H1 (cell line): ENCODE measurements around the gene SPPL2B. TPM values are rescaled to one million over a fixed set of nuclear protein-coding genes. Genes with fewer than 3 reads are reported as not detected.
A peak's percentile ranks its signal among the peaks of the same experiment; 100 is the strongest.

Experiments
- CTCF ChIA-PET: fragments of 300-600 bp; sonication (Branson Sonifier 250); formaldehyde crosslinking; loops from one replicate; lab custom pipeline; 2021; ENCODE audit not compliant: partially characterized antibody; lab: Charles Lee
- POLR2A ChIA-PET: fragments of 300-600 bp; sonication (Branson Sonifier 250); formaldehyde crosslinking; loops from one replicate; lab custom pipeline; 2021; ENCODE audit warnings: inconsistent platforms; ENCODE audit not compliant: partially characterized antibody; lab: Charles Lee
- DNase-seq, 2 experiments: peaks; one replicate each; pipeline versions ENCODE4 v3.0.0 to v3.0.0-alpha.2; 2010 to 2022; ENCODE audit warnings: low spot score in 2 of 2, low read depth in 1 of 2, mixed read lengths in 1 of 2
- FAIRE-seq: peaks from 2 replicates; lab custom pipeline; 2011; peaks lifted over from hg19 to GRCh38; lab: Jason Lieb, UNC
- H2AFZ ChIP-seq: 2 replicates; pipeline ENCODE4 v1.8.1; 2012; ENCODE audit warnings: low read length, inconsistent platforms
- H2AK5ac ChIP-seq: 2 replicates; pipeline ENCODE4 v1.6.1; 2013; ENCODE audit warnings: low read depth, low read length
- H2BK120ac ChIP-seq: replicated peaks from 2 replicates; pipeline ENCODE3; 2013; ENCODE audit warnings: low read depth, low read length, inconsistent platforms
- H2BK12ac ChIP-seq: 2 replicates; pipeline ENCODE4 v1.6.1; 2013; ENCODE audit warnings: low read depth, low read length
- H2BK15ac ChIP-seq: 2 replicates; pipeline ENCODE4 v1.6.1; 2013; ENCODE audit warnings: low read length
- H2BK20ac ChIP-seq: 2 replicates; pipeline ENCODE4 v1.6.1; 2013; ENCODE audit warnings: low read length
- H2BK5ac ChIP-seq: 2 replicates; pipeline ENCODE4 v1.6.1; 2013; ENCODE audit warnings: low read depth, low read length
- H3K14ac ChIP-seq: 2 replicates; pipeline ENCODE4 v1.6.1; 2013; ENCODE audit warnings: inconsistent platforms; ENCODE audit not compliant: insufficient read length
- H3K18ac ChIP-seq: 2 replicates; pipeline ENCODE4 v1.6.1; 2013; ENCODE audit warnings: low read length; ENCODE audit errors: extremely low read depth
- H3K23ac ChIP-seq: 2 replicates; pipeline ENCODE4 v1.6.1; 2013; ENCODE audit warnings: inconsistent platforms; ENCODE audit not compliant: insufficient read length
- H3K23me2 ChIP-seq: 2 replicates; pipeline ENCODE4 v1.6.1; 2013; ENCODE audit warnings: low read depth, low read length
- H3K27ac ChIP-seq: 2 replicates; pipeline ENCODE4 v1.6.1; 2011; ENCODE audit warnings: low read depth, low read length, inconsistent platforms
- H3K27me3 ChIP-seq, 4 experiments: replicated peaks in 1 of 4; 1 replicate in 1 of 4; 2 replicates in 3 of 4; pipeline versions ENCODE4 v1.6.1 to v1.8.1; 2011 to 2013; ENCODE audit warnings: low read length in 3 of 4, mild to moderate bottlenecking in 3 of 4, inconsistent platforms in 2 of 4, mixed read lengths in 2 of 4, moderate library complexity in 1 of 4; ENCODE audit not compliant: control insufficient read depth in 3 of 4, insufficient read depth in 3 of 4; ENCODE audit errors: extremely low read depth in 1 of 4
- H3K36me3 ChIP-seq, 4 experiments: 2 replicates each; pipeline versions ENCODE4 v1.6.1 to v1.8.1; 2011 to 2013; ENCODE audit warnings: mild to moderate bottlenecking in 4 of 4, low read length in 3 of 4, moderate library complexity in 2 of 4, control low read depth in 1 of 4, inconsistent platforms in 1 of 4; ENCODE audit not compliant: insufficient read depth in 4 of 4, control insufficient read depth in 2 of 4
- H3K4ac ChIP-seq: replicated peaks from 2 replicates; pipeline ENCODE3; 2013; ENCODE audit warnings: low read length, low read depth, mixed read lengths, inconsistent platforms; ENCODE audit not compliant: insufficient read length
- H3K4me1 ChIP-seq, 4 experiments: replicated peaks in 1 of 4; 1 replicate in 1 of 4; 2 replicates in 3 of 4; pipeline versions ENCODE4 v1.6.1 to v1.8.1; 2011 to 2013; ENCODE audit warnings: low read length in 3 of 4, inconsistent platforms in 2 of 4, mixed read lengths in 1 of 4; ENCODE audit not compliant: insufficient read depth in 4 of 4, control insufficient read depth in 3 of 4
- H3K4me2 ChIP-seq, 2 experiments: 2 replicates each; pipeline versions ENCODE4 v1.6.1 to v1.8.1; 2011 to 2013; ENCODE audit warnings: low read depth in 2 of 2, low read length in 2 of 2, control low read depth in 1 of 2, inconsistent platforms in 1 of 2, mild to moderate bottlenecking in 1 of 2; ENCODE audit not compliant: insufficient read depth in 1 of 2
- H3K4me3 ChIP-seq, 4 experiments: fragments of 200-600, 300-600 bp in 1 of 4; sonication (generic), shearing (Covaris generic), sonication (Bioruptor Twin) in 1 of 4; 2 replicates each; pipeline versions ENCODE4 v1.5.1 to v1.8.1; 2011 to 2016; ENCODE audit warnings: low read length in 4 of 4, low read depth in 3 of 4, control low read depth in 2 of 4, inconsistent platforms in 2 of 4, mild to moderate bottlenecking in 2 of 4, mixed read lengths in 1 of 4, moderate library complexity in 1 of 4; ENCODE audit not compliant: insufficient read depth in 2 of 4; ENCODE audit errors: extremely low read depth in 1 of 4
- H3K56ac ChIP-seq: replicated peaks from 2 replicates; pipeline ENCODE3; 2013; ENCODE audit warnings: low read depth, mild to moderate bottlenecking, mixed read lengths, low read length, inconsistent platforms; ENCODE audit not compliant: insufficient read length
- H3K79me1 ChIP-seq: 2 replicates; pipeline ENCODE4 v1.6.1; 2013; ENCODE audit warnings: low read depth, low read length, control low read depth
- H3K79me2 ChIP-seq, 2 experiments: 2 replicates each; pipeline versions ENCODE4 v1.6.1 to v1.8.1; 2012 to 2013; ENCODE audit warnings: low read length in 2 of 2, mild to moderate bottlenecking in 2 of 2, inconsistent platforms in 1 of 2; ENCODE audit not compliant: insufficient read depth in 2 of 2, control insufficient read depth in 1 of 2
- H3K9ac ChIP-seq, 4 experiments: replicated peaks in 1 of 4; 1 replicate in 1 of 4; 2 replicates in 3 of 4; pipeline versions ENCODE4 v1.6.1 to v1.8.1; 2011 to 2013; ENCODE audit warnings: low read depth in 3 of 4, low read length in 3 of 4, control low read depth in 2 of 4, mild to moderate bottlenecking in 2 of 4, moderate library complexity in 2 of 4, inconsistent platforms in 1 of 4; ENCODE audit errors: extremely low read depth in 1 of 4
- H3K9me3 ChIP-seq, 2 experiments: 2 replicates each; pipeline versions ENCODE4 v1.6.1 to v1.8.1; 2012 to 2013; ENCODE audit warnings: mild to moderate bottlenecking in 2 of 2, moderate library complexity in 2 of 2, control low read depth in 1 of 2, inconsistent platforms in 1 of 2, low read depth in 1 of 2, low read length in 1 of 2, mixed read lengths in 1 of 2; ENCODE audit not compliant: insufficient read depth in 2 of 2
- H4K20me1 ChIP-seq, 2 experiments: replicated peaks in 1 of 2; 2 replicates each; pipeline versions ENCODE3 to v1.8.1; 2011 to 2013; ENCODE audit warnings: inconsistent platforms in 2 of 2, low read length in 2 of 2, mild to moderate bottlenecking in 1 of 2; ENCODE audit not compliant: insufficient read depth in 2 of 2, control insufficient read depth in 1 of 2
- H4K5ac ChIP-seq: 2 replicates; pipeline ENCODE4 v1.6.1; 2013; ENCODE audit warnings: low read length, low read depth, mixed read lengths, inconsistent platforms; ENCODE audit not compliant: insufficient read length
- H4K8ac ChIP-seq: 2 replicates; pipeline ENCODE4 v1.8.0; 2013; ENCODE audit warnings: mild to moderate bottlenecking, moderate library complexity, low read length, inconsistent platforms; ENCODE audit not compliant: insufficient read depth; ENCODE audit errors: extremely low read depth
- H4K91ac ChIP-seq: replicated peaks from 2 replicates; pipeline ENCODE3; 2013; ENCODE audit warnings: low read length, mixed read lengths, inconsistent platforms; ENCODE audit not compliant: insufficient read length
- CTCF ChIP-seq, 3 experiments: IDR thresholded peaks; 1 replicate in 2 of 3; 2 replicates in 1 of 3; pipeline versions ENCODE4 v1.5.1 to v1.6.1; 2011; ENCODE audit warnings: low read length in 3 of 3, mild to moderate bottlenecking in 3 of 3, inconsistent platforms in 2 of 3, low read depth in 1 of 3, moderate library complexity in 1 of 3; ENCODE audit not compliant: insufficient read depth in 1 of 3; ENCODE audit errors: control extremely low read depth in 1 of 3
- MAX ChIP-seq: IDR thresholded peaks from 2 replicates; pipeline ENCODE4 v1.6.1; 2012; ENCODE audit warnings: inconsistent platforms
- RAD21 ChIP-seq, 2 experiments: IDR thresholded peaks in 1 of 2; conservative IDR thresholded peaks in 1 of 2; 2 replicates each; pipeline ENCODE4 v1.6.1; 2011; ENCODE audit warnings: low read depth in 2 of 2, low read length in 2 of 2, improper control_type of control experiment in 1 of 2, inconsistent platforms in 1 of 2, mild to moderate bottlenecking in 1 of 2, moderate library complexity in 1 of 2
- SRF ChIP-seq: IDR thresholded peaks from 2 replicates; pipeline ENCODE4 v1.6.1; 2011; ENCODE audit warnings: mild to moderate bottlenecking, low read depth, low read length, moderate library complexity
- WGBS, 2 experiments: shearing (Covaris generic) in 1 of 2; methylation state at CpG; one replicate each; pipeline versions ENCODE4 v1.1.6 to v1.1.7; 2013 to 2015; ENCODE audit warnings: low lambda C conversion rate in 2 of 2, mixed read lengths in 2 of 2, inconsistent platforms in 1 of 2, low coverage in 1 of 2, missing lambda C conversion rate in 1 of 2; ENCODE audit not compliant: insufficient replicate concordance in 2 of 2, insufficient coverage in 1 of 2, insufficient read length in 1 of 2; ENCODE audit errors: extremely low coverage in 1 of 2, missing lambda C conversion rate in 1 of 2; 5-methylcytosine and 5-hydroxymethylcytosine counted together
- polyA plus RNA-seq, 7 experiments: library from polyadenylated mRNA; depleted of rRNA in 3 of 7; stranded (reverse) in 5 of 7; unstranded in 2 of 7; fragments of >200 nt in 5 of 7; fragments of 200-250 nt in 2 of 7; gene quantifications; 1 replicate in 5 of 7; 2 replicates in 1 of 7; 4 replicates in 1 of 7; pipeline versions ENCODE4 v1.2.1 to v1.2.3, GENCODE V29; 2011 to 2013; ENCODE audit warnings: missing spikeins in 2 of 7, mixed read lengths in 2 of 7
- total RNA-seq: library from RNA; stranded (reverse); fragmentation: NEBNext Ultra II Directional; extraction: Animal tissue kit (Norgen Biotek cat#: 25700); gene quantifications from 2 replicates; pipeline ENCODE4 v1.2.1, GENCODE V29; 2021

SPPL2B gene
- total and polyA plus RNA-seq, 2 of the 8 experiments (the other 6 are each of a cell fraction or from before 2014, with no cell fraction given), result 34.8 to 55.7 TPM

- Histone ChIP-seq H3K27ac (no peak overlapping the region), H3K36me3 (no peaks in the 10 kb centered on the region), H3K23ac (no peak overlapping the region), H3K14ac (no peak overlapping the region), H3K23me2 (no peaks in the 10 kb centered on the region), H2BK5ac (no peak overlapping the region), H3K18ac (no peak overlapping the region), H4K91ac (no peak overlapping the region), H2BK20ac (no peak overlapping the region), H3K27me3 (no peaks in the 10 kb centered on the region; a peak in 1 of 7 replicates), H3K9ac (no peak overlapping the region), H2BK120ac (no peak overlapping the region), H3K4ac (no peak overlapping the region), H3K79me1 (no peaks in the 10 kb centered on the region), H3K4me3 (no peak overlapping the region), H4K8ac (no peak overlapping the region), H3K9me3 (no peaks in the 10 kb centered on the region), H3K4me1 (no peaks in the 10 kb centered on the region), H2BK15ac (no peak overlapping the region), H2BK12ac (no peak overlapping the region), H2AK5ac (no peak overlapping the region), H4K5ac (no peak overlapping the region), H3K56ac (no peak overlapping the region), H3K79me2 (no peaks in the 10 kb centered on the region), H4K20me1 (no peaks in the 10 kb centered on the region), H2AFZ (no peak overlapping the region), H3K4me2 (no peak overlapping the region)
- FAIRE-seq, result no peak
- TF ChIP-seq CTCF (IDR thresholded peaks at IDR 0.05; ENCODE audit: control extremely low read depth in 1 of 3, insufficient read depth in 1 of 3, low read depth in 1 of 3, low read length in 3 of 3) (peak in 2 of 3 experiments; percentile 62 to 74; a peak in 3 of 4 replicates), SRF (no peak), MAX (peak; percentile 41; the same call in 1 of the 2 replicates), RAD21 (IDR thresholded peaks at IDR 0.05 in 1 of 2, conservative IDR thresholded peaks at IDR 0.05 in 1 of 2; ENCODE audit: low read depth in 2 of 2, low read length in 2 of 2) (peak; percentile 72 to 80)
- no peak for DNase-seq
- WGBS, 2 experiments, result 16% methylated on average over 10 of the region's 10 CpGs; no CpG with 5 or more reads in 1 of the 2 experiments
- ChIA-PET CTCF (interaction anchor here (0.6 to 3.6 kb wide), 29 partner anchors 10 to 538 kb away, joined by 3 to 29 read pairs (median 4); no protein-coding TSS in a partner anchor), POLR2A (interaction anchor here (0.7 to 2.7 kb wide), 3 partner anchors 32 to 269 kb away, joined by 3 to 6 read pairs (median 4); no protein-coding TSS in a partner anchor)
Observed at GRCh38 chr19:2391118-2391725, 62.7 kb downstream of the SPPL2B start.
